HG03097 (cell line): ENCODE measurements around the gene NUDT14.

Experiments
- ATAC-seq: cut with Tn5 transposase; IDR thresholded peaks from one replicate; pipeline ENCODE4 v1.9.1; 2021; ENCODE audit not compliant: unreplicated experiment, low FRiP score

The NUDT14 gene

DNA sequence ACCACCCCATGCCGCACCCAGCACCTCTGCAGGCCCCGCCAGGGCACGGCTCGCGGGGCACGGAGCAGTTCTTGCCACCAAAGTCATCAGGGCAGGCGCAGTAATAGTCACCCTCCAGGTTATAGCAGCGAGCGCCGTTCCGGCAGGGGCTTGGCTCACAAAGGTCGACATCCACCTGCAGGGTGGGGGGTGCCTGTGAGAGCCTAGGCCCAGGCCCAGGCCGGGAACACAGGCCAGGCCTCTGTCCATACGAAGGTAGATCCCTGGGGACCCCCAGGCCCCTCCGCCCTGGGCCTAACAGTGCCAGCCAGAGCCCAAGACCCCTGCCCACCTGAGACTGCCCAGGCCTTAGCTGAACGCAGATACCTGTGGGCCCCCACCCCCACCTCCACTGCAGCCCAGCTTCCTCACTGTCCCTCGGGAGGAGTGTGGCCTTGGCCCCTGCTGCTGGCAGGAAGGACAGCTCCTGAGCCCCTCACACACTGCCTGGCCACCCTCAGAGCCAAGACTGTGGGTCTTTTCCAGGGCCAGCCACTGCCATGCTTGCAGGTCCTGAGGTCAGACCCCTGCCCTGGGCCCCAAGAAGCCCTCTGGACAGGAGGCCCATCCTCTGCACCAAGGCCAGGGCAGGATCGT lies 31.8 kb downstream of the NUDT14 start:
- no peak for ATAC-seq

DNA sequence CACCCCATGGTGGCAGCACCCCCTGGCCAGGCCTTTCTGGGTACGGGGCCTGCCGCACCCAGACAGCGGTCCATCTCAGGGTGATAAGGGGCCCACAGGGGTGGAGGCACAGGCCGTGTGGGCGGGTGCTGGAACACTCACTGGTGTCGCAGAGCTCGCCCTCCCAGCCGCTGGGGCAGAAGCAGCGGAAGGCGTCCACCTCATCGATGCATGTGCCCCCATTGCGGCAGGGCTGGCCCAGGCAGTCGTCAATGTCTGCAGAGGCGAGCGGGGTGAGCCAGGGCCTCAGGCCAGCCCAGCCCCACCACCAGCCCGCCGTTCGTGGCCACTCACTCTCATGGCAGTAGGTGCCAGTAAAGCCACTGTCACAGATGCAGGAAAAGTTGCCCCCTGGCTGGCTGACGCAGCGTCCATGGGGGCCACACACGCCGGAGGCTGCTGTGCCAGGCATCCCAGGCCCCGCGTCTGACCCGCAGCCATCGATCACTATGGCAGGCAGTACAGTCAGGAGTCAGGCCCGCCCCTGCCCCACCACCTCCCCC lies 32.4 kb downstream of the NUDT14 start:
- ATAC-seq = no peak

DNA sequence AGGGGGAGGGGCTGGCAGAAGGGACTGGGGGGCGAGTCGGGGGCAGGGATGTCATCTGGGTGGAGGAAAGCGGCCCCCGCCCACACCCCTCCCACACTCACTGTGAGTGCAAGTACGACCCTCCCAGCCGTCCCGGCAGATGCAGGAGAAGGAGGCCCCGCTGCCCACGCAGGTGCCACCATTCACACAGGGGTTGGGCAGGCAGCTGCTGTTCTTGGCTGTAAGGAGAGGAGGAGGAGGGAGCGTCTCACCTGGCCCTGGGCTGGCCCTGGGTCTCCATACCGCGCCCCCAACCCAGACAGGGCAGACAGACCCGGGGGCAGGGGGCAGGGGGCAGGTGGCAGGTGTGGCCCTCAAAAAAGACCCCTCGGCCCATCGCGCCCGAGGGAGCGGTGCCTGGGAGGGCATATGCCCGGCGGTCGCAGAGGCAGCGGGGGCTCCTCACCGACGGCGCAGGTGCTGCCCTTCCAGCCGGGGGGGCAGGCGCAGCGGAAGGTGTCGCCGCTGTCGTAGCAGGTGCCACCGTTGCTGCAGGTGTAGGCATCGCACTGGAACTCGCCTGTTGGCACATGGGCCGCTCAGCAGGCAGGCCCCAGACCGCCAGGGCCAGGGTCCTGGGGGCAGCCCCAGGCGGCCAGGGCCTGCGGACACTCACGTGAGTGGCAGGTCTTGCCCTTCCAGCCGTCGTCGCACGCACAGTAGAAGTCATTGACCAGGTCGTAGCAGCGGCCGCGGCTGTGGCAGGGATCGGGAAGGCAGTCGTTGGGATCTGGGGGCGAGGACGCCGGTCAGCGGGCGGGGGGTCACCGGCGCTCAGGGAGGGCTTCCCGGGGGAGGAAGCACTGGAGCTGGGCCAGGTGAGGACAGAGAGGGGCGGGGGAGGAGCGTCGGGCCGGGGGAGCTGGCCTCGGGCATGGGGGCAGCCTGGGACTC lies 33.2 kb downstream of the NUDT14 start:
- ATAC-seq = no peak

DNA sequence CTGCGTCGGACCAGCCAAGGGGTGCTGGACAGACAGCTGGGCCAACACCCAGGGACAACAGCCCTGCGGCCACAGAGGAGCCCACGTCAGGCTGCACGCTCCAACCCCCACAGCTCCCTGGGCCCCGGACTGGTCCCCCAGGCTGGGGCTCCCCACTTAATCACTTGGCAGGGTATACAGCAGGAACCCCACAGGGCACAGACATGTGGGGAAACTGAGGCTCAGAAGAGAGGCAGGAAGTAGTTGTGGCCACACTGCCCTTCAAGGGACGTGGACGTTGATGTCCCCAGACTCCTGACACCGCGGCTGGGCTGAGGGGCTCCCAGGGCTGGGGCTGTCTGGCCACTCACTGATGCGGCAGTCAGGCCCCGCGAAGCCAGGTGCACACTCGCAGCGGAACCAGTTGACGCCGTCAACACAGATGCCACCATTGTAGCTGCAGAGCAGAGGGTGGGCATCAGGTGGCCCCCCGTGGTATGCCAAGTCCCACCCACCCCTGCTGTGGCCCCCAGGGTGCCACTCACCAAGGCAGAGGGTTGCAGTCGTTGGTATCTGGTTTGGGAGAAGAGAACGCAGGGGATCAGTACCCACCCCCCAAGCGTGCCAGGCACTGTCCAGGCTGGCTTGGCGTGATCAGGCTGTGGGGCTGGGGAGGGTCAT lies 34.0 kb downstream of the NUDT14 start:
- ATAC-seq = no peak

DNA sequence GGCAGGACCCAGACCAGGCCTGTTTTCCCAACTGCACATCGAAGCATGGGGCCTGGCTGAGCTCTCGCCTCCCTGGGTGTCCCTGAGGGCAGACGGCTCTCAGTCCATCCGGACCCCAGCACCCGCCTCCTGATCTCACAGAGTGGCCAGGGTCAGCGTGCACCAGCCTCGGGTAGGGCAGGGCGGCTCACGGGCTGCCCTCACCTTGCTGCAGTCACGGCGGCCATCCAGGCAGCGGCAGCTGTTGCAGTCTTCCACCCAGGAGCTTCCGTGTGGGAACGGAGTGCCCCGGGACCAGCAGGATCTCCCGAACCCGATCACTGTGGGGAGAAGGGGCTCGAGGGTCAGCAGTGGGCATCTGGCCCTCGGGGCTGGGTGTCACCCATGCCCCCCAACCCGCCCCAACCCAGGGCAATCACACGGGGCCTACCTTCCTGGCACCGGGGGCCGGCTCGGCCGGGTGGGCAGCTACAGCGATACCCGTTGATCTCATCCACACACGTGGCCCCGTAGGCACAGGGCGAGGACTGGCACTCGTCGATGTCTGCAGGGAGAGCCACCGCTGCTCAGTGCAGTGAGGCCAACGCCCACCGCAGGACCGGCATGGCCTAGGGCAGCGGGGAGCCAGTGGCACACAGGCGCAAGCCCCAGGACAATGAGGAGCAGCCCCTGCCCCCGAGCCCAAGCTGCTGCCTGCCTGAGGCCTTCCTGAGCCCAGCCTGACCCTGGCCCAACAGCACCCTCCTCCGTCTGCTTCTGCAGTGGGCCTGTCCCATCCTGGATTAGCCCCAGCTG lies 34.7 kb downstream of the NUDT14 start:
- ATAC-seq = no peak

DNA sequence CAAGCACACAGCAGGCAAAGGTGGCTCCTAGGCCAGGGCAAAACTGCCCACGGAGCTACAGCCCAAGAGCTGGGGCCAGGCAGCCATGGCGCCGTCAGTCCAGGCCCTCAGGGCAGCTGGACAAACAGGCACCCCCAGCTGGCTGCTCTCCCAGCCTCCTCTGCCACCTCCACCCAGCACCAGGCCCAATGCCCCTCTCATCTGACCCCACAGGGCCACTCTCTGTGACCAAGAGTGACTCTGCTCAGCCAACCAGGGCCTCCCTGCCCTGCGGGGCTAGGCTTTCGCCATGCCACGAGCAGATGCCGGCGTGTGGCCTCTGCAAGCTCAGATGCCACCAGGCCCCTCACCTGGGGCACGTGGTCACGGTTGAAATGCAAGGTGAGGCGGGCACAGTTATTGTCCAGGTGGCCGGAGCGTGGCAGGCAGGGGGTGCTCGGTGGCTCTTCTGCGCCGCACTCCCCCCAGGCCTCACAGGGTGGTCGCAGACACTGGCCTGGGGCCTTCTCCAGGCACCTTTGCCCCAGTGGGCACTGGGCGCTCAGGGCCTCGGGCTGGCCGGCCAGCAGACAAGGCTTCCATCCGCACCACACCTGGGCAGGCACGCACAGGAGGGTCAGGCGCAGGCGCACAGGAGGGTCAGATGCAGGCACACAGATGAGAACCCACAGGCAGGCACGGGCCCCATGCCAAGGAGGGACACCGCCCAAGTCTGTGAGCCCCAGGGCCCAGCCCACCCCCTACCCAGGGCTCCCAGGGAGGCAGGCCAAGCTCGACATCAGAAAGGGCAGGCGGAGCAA lies 35.5 kb downstream of the NUDT14 start:
- no peak for ATAC-seq

DNA sequence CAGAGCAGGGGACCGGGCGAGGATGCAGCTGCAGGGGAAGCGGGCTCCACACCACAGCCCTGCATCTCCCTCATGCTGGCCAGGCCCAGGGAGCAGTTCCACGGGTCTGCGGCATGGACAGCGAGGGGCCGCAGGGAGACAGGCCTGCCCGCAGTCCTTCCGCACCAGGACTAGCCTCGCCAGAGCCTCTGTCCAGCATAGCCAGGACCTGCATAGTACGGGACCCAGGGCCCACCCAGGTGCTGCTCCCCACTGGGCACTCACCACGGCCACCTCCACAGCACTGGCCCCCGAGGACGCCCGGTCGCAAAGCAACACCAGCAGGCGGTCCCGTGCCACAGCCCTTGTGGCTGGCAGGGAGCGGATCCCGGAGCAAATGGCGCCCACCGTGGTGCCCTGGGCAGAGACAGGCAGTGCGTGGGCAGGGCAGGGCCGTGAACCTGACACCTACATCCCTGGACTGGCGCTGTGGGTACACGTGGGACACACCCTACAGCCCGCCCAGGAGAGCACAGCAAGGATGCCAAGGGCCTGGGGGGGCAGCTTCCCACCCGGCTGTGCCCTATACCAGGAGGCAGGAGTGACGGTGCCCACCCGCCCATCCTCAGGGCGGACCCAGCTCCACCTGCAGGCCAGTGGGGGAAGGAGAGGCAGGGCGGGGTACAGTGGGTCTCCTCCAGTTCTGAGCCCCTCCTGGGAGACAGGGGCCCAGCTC lies 36.3 kb downstream of the NUDT14 start:
- ATAC-seq = no peak

DNA sequence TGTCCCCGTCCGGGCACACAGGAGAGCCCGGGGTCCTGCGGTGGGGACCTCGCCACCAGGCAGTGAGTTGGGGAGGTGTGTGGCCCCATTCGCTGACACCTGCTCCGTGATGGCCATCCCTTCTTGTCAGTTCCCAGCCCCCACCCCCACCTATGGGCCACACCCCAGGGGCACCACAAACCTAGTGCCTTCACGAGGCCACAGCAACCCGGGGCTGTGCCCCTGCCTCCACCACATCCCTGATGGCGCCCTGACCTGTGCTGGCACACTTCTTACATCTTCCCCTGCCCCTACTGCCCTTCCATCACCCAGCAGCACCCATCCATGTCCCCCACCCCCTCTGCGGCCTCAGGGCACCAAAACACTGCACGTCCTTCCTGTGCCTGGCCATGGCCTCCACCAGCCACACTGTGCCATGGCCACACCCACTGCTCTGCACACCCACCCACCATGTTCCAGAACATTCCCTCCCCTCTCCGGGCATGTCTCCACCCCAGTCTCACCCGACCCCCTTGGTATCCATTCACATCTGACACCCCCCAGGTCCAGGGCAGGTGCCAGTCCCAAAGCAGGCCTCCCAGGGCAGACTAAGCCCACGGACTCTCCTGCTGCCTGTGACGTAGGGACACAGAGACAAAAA lies 37.0 kb downstream of the NUDT14 start:
- ATAC-seq = no peak

DNA sequence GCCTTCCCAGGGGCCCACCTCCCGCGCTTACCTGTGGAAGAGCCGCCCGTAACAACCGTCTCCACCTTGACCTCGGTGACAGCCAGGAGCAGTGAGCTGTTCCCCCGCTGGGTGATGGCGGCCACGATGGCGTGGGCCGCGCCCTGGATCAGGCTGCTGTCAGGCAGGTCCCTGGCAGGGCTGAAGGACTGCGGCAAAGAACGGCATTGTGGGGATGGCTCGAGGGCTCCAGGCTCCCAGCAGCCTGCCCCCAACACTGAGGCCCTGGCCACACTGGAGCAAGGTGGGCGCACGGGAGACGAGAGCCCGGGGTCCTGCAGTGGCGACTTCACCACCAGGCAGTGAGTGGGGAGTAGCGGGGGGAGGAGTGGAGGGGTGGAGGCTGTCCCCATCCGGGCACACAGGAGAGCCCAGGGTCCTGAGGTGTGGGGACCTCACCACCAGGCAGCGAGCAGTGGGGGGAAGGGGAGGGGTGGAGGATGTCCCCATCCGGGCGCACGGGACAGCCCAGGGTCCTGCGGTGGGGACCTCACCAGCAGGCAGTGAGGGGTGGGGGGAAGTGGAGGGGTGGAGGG lies 37.6 kb downstream of the NUDT14 start:
- ATAC-seq = no peak

DNA sequence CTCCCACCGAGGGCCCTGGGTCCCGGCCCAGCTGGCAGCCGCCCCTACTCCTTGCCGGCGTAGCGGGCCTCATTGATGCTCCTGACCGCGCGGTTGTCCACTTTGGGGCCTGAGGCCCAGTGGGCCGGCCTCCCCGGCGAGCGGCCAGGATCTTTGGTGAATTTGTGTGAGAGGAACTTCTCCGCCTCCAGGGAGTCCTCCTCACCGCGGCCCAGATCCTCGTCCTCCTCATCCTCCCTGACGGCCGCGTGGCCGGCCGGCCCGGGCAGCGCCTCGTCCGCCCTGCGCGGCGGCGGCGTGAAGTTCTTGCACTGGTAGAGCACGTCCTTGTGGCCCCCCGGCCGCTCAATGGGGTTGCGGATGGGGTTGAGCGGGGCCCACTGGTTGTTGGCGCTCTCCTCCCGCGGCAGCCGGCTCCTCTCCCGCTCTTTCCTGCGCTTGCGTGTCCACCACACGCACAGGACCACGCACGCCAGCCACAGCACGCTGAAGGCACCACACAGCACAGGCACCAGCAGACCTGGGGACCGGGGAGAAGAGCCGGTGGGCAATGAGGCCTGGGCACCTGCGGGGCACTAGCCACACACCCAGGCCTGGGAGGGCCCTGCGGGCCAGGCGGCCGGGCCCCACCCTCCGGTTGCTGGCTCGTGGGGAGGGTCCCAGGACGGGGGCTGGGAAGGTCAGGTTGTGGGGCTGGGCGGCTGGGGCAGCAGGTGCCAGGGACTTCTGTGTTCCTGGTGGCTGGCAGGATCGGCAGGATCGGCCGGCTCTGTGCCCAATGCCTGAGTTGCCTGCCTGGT lies 38.3 kb downstream of the NUDT14 start:
- ATAC-seq = no peak

DNA sequence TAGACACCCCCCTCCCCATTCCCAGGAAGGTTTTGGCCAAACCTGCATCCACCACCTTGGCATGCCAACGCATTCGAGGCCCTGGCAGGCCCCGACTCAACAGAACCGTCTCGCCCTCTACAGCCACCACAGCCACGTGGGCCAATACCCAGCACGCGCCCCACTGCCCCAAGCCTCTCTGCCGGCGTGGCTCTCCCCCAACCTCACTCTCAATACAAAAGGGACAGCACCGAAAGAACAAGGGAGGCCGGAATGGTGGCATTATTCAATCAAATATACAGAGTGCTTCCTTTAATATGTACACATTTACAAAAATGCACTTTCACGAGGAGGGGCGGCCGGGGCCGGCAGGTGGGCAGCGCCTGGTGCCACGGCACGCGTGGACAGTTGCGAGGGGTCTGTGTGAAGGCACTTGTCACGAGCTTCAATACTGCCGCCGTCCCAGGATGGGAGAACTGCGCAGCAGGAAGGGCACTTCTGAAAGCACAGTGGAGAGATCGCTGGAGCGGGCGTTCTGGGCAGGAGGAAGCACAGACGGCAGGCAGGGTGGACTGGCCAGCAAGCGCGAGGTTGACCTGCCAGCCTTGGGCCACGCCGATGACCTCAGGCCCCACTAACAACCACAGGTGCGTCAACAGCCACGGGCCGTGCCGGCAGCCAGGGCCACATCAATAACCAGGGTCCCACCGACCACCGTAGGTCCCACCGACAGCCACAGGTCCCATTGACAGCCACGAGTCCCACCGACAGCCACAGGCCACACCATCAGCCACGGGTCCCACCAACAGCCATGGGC lies 39.4 kb downstream of the NUDT14 start:
- no peak for ATAC-seq

DNA sequence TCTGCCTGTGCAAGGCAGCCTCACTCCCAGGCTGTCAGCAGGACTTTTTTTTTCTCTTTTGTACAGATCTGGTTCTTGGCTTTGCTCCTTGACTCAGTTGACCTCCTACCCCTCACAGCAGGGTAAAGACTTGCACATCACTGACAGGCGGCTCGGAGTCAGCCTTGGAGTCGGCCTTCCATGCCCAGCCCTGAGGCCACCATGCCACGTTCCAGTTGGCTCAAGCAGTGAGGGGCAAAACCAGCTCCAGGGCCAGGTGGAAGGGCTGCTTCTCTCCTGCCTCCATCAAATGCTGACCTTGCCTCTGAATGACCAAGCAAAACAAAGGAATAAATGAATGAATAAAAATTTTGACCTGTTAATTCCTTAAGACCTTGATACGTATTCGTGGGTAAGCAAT lies 40.1 kb downstream of the NUDT14 start:
- no peak for ATAC-seq

DNA sequence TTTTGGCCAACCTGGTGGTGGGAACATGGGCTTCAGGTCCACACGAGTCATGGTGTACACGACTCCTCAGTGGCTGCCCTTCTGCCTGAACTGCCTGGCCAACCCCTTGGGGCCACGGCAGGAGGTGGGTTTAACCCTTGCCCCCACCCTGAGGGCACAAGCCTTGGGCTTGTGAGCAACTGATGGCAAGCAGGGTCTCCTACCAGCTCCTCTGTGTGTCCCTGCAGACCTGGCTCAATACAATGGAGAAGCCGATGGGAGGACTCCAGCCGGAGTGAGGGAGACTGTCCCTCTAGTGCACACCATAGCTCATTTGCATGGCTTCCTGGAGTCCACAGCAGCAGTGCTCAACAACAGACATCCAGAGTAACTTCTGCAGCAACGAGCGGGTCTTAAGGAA lies 40.5 kb downstream of the NUDT14 start:
- ATAC-seq = no peak

DNA sequence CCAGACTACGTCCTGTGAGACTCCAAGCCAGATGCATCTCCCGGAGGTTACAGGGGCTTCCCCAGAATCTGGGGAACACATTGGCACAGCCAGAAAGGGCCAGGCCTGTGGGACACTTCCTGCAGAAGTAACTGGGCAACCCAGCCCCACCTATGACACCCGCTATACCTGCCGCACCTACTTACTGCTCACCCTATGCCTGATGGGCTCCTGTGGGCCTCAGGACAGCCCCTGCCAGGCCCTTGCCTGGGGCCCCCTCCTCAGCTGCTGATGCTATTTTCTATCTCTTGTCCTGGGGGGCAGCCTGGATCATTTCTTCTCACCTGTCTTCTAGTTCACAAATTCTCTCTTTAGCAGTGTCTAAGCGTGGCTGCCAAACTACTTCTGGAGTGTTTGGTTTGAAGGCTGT lies 41.3 kb downstream of the NUDT14 start:
- ATAC-seq = no peak

DNA sequence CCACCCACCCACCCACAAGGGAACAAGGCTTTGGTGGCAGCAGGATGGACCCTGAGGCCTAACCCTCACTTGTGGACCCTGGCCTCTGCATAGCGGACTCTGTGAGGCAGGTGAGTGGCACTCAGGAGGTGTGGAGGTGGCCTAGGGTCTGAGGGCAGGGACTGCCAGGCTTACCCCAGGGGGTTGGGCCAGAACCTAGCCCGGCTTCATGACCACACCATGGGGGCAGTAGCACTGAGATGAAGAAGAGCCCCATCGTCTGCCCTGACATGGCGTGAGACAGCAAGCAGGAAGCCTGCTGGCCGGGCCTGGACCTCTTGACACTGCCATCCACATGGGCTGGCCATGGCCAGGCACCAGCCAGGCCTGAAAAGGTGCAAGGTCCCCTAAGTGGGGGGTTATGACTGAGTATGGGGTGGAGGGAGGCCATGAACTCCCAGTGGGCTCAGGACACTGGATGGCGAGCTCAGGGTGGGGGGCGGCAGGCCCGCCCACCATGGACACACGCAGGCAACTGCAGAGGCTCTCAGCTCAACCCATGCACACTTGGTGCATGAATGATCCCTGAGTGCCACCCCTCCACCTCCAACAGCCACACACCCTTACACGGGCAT lies 41.8 kb downstream of the NUDT14 start:
- no peak for ATAC-seq

DNA sequence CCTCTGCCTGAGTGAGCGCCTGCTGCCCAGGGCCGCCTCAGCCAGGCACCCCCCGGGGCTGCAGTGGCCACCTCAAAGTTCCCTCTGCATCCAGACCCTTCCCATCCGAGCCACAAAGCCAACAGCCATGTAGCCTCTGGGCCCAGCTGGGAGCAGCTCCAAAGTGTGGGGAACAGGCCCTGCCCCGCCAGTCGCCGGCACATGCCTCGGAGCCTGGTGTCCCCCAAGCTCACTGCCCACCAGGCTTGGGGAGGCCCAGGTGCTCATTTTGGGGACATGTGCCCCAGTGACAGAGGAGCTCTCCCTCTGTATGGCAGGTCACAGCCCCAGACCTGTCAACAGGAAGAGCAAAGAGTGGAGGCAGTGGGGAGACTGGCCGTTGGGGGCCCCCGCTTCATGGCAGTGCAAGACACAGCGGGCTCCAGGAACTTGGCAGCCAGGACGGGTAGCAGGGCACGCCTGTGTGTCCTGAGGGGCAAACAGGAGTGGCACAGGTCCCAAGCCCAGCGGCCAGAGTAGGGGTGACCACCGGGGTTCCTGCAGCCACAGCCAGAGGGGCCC lies 42.5 kb downstream of the NUDT14 start:
- ATAC-seq = no peak
